Astrocyte of the hippocampus (primary cell): ENCODE results near the gene MCC.

Source experiments
- DNase-seq: peaks from one replicate; pipeline ENCODE4 v3.0.0; 2011; ENCODE audit warnings: low read depth, low spot score

Gene MCC

DNA sequence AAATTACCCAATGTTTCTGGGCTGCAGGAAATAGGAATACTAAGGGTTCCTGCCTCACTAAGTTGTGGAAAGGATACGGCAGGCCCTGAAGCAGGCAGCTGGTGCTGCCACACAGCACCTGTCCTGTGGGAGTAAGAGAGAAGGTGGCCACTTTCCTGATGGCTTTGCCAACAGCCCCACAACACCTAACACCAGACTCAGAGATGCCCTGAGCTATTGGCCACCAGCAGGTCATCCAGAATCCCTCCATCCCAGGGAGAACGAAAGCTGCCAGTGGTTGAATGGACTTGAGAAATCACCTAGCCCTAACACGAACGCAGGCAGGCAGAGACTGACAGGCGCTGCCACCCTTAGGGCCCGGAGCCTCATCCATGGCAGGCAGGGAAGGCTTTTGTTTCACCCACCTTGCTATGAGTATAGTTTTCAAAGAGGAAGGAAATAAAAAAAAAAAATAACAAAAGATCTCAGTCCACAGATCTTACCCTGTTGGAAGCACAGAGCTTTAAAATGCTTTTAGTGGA, 429.5 kb downstream of the MCC start:
- no peak for DNase-seq

GRCh38 chr5:113058269-113058668, 430.0 kb downstream of the MCC start:
- DNase-seq: no peak

DNA sequence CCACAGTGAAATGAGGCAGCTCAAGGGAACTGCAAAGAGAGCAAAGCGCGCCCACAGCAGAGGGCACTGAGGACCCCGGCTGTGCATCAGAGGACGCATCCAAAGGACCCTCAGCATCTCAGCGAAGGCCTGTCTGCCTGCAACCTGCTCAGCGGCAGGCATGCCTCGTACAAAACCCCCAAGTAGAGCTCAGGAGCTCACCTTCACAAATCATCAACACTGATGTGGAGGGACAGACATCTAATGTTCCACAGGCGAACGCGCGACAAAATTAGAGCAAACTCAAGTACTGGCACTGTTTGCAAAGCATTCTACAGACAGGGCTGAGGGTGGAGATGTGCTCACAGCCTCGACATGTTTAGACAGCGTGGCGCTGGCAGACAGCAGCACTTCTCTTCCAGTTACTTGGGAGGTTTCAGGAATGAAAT, 430.7 kb downstream of the MCC start:
- DNase-seq: no peak

GRCh38 chr5:113056988-113057387, 431.3 kb downstream of the MCC start:
- no peak for DNase-seq

GRCh38 chr5:113054899-113055298, 433.4 kb downstream of the MCC start:
- no peak for DNase-seq

DNA sequence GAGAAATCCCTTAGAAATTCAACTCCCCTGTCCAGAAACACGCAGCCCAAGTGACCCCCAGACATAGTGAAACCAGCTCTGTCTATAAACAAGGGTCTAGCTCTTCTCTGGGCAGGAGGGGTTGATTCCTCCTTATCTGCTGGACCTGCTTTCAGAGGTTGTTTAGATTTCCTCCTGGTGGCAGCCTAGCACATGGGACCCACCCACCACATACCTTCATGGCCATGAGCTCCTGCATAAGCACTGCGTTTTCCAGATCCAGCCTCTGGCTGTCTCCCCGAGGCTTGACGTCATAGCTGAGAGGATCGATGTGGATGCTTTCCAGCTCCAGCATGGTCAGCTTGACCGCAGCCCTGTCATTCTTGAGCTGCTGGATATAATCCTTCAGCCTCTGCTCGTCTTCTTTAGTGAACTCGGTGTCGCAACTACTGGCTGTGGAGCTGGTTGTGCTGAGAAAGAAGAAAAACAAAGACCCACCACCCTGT, 434.7 kb downstream of the MCC start:
- DNase-seq: no peak

DNA sequence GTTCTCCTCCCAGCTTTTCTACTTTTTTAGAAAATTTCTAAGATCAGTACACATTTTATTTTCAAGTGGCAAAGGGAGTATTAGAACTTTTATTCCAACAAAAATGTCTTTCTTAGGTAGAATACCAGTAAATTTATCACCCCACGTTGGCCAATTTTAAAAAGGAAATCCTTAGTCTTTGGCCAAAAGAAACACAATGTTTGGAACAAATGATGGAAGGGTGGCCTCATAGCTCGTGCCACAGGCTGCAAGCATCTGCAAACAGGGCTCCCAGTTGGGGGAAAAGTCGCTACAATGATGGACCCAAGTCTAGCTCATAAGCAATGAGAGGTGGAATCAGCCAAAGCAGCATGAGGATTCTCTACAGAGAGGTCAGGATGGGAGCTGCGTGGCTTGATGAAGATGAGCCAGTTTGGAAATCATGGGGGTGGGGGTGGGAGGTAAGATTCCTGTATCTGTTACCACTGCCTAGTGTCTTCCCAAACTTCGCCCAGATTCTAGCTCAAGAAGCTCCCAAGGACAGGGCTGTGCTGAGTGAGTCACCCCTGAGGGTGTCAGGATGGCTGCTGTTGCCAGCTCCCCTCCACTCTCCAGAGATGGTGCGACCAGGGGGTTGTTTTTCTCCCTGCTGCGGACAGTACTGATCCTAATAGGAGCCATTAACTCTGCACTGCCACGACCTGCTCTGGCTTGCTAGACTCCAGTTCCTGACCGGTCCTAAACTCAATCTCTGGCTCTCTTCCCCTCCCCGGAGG, 436.0 kb downstream of the MCC start:
- DNase-seq: no peak

- DNase-seq: peak; percentile 60
These were observed 437.4 kb downstream of the MCC start for GRCh38 chr5:113050721-113051382.

DNA sequence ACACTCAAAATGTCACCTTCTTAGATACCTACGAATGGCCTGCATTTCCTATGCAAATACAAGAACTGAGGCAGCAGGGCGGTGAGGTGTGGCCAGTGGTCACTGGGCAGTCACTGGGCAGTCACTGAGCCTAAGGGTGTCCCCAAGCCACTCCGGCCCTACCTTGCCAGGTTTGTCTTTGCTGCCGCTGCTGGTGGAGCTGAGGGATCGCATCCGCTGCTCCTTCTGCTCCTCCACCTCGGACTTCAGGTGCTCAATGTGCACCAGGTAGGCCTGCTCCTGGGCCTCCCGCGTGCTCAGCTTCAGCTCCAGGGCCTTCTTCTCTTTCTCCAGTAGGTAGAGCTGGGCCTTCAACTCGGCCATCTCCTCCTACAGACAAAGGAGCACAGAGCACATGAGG, 439.3 kb downstream of the MCC start:
- no peak for DNase-seq

- no peak for DNase-seq
These were observed 440.3 kb downstream of the MCC start for GRCh38 chr5:113047733-113048652.

- peak; percentile 89 for DNase-seq
These were observed 441.0 kb downstream of the MCC start for GRCh38 chr5:113047234-113047633.

GRCh38 chr5:113044776-113045465, 443.3 kb downstream of the MCC start:
- DNase-seq: no peak

- no peak for DNase-seq
These were observed 444.7 kb downstream of the MCC start for GRCh38 chr5:113043491-113043931.

DNA sequence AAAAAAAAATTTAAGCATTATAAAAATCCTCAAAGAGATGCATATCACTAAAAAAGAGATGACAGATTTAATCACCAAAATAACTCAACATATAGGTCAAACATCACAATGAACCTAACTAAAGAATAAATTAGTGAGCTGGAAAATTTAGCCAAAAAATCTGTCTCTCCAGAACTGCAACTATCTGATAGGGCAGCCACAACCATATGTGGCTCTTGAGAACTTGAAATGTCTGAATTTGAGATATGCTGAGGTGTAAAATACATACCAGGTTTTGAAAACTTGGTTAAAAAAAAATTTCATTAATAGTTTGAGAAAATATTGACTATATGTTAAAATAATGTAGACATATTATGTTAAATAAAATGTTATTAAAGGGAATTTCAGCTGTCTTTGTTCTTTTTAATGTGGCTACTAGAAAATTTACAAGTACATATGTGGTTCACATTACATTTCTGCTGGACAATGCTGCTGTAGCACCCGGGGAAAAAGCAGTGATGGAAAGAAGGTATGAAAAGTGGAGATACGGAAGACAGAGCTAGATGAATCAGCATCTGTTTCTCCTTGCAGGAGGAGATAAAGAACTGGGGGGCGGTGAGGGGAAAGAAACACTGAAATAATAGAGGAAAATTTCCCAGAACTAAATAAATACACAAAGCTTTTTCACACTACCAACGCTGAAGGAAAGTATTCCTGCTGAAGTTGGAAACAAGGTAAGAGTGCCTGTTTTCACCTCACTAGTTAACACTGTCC, 445.6 kb downstream of the MCC start:
- DNase-seq: no peak

GRCh38 chr5:113040672-113041260, 447.5 kb downstream of the MCC start:
- DNase-seq: no peak

GRCh38 chr5:113039934-113040285, 448.3 kb downstream of the MCC start:
- DNase-seq: no peak

DNA sequence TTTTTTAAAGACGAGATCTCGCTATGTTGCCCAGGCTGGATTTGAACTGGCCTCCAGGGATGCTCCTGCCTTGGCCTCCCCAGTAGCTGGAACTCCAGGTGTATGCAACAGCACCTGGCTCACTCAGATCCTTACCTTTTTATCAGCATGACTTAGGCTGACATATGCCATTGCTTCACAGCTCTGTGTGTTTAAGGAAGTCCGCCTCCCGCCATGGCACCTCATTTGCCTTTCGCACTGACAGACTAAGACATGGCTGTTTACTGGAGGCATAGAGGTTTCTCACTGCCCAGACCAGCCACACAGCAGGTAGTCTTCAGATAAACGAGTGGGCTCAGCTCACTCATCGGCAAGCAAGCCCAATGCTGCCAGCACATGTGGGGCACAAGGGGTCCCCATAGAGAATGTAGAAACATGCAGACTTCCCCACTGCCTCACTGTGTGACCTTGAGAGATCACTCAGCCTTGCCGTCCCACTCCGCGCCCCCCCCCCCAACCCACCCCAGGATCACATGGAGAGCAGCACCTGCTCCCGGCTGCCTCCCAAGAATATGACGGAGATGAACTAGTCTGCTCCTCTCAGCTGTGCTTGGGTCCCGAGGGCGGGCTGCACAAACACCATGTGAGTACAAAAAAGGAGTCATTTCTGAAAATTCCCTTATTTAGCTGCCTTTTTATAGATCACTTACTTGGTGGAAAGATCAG, 448.9 kb downstream of the MCC start:
- DNase-seq: no peak

GRCh38 chr5:113038714-113039113, 449.5 kb downstream of the MCC start:
- peak; percentile 59 for DNase-seq

GRCh38 chr5:113038136-113038535, 450.1 kb downstream of the MCC start:
- DNase-seq: no peak
